SK-N-SH (cell line): Measurements from ENCODE around the gene ZBTB16. TPM values are rescaled to one million over a fixed set of nuclear protein-coding genes. Genes with fewer than 3 reads are reported as not detected.

ENCODE experiments used
- CTCF ChIA-PET: fragments of 300-600, 350-600 bp; formaldehyde crosslinking; extraction: SDS; loops from one replicate; lab custom pipeline; 2021; lab: Yijun Ruan, JAX
- POLR2A ChIA-PET: fragments of 350-600 bp; sonication (Branson Sonifier 250); formaldehyde crosslinking; extraction: SDS; loops from one replicate; lab custom pipeline; 2020; ENCODE audit warnings: antibody characterized with exemption, inconsistent platforms; lab: Yijun Ruan, JAX
- DNase-seq: peaks from one replicate; pipeline ENCODE4 v3.0.0; 2012
- H2AFZ ChIP-seq: fragments of 200-600 bp; sonication (generic); 2 replicates; pipeline ENCODE4 v1.8.1; 2016; ENCODE audit warnings: antibody characterized with exemption, mild to moderate bottlenecking, low read depth
- H3F3A ChIP-seq: fragments of 200-600 bp; sonication (generic); replicated peaks from 2 replicates; pipeline ENCODE3; 2016; ENCODE audit warnings: antibody characterized with exemption, mild to moderate bottlenecking; ENCODE audit not compliant: insufficient read depth
- H3K27ac ChIP-seq, 2 experiments: fragments of 200-500 bp in 1 of 2; fragments of 200-600 bp in 1 of 2; sonication (Bioruptor generic) in 1 of 2; sonication (generic), shearing (Covaris generic) in 1 of 2; 2 replicates each; pipeline versions ENCODE4 v1.5.1 to v1.6.1; 2014 to 2016; ENCODE audit warnings: low read depth in 2 of 2, inconsistent platforms in 1 of 2, low read length in 1 of 2, mild to moderate bottlenecking in 1 of 2, mixed read lengths in 1 of 2
- H3K27me3 ChIP-seq: fragments of 200-600 bp; sonication (generic), shearing (Covaris generic); 2 replicates; pipeline ENCODE4 v1.6.1; 2016; ENCODE audit warnings: mixed run types; ENCODE audit not compliant: insufficient read depth
- H3K36me3 ChIP-seq, 2 experiments: fragments of 200-500 bp in 1 of 2; fragments of 200-600 bp in 1 of 2; sonication (Bioruptor generic) in 1 of 2; sonication (generic) in 1 of 2; replicated peaks in 1 of 2; 2 replicates each; pipeline versions ENCODE3 to v1.5.1; 2014 to 2016; ENCODE audit warnings: low read length in 1 of 2, mild to moderate bottlenecking in 1 of 2; ENCODE audit not compliant: insufficient read depth in 2 of 2, control insufficient read depth in 1 of 2
- H3K4me1 ChIP-seq, 2 experiments: fragments of 200-500 bp in 1 of 2; fragments of 200-600 bp in 1 of 2; sonication (Bioruptor generic) in 1 of 2; sonication (generic), shearing (Covaris generic) in 1 of 2; 2 replicates each; pipeline versions ENCODE4 v1.5.1 to v1.6.1; 2014 to 2016; ENCODE audit warnings: low read depth in 1 of 2, low read length in 1 of 2, mixed run types in 1 of 2; ENCODE audit not compliant: insufficient read depth in 2 of 2, control insufficient read depth in 1 of 2
- H3K4me2 ChIP-seq: fragments of 200-600 bp; sonication (generic), shearing (Covaris generic); 2 replicates; pipeline ENCODE4 v1.6.1; 2017; ENCODE audit warnings: mixed run types
- H3K4me3 ChIP-seq, 2 experiments: fragments of 200-500 bp in 1 of 2; fragments of 200-600 bp in 1 of 2; sonication (Bioruptor generic) in 1 of 2; sonication (generic), shearing (Covaris generic) in 1 of 2; 2 replicates each; pipeline versions ENCODE4 v1.5.1 to v1.8.1; 2014 to 2016; ENCODE audit warnings: low read depth in 2 of 2, inconsistent platforms in 1 of 2, low read length in 1 of 2, mild to moderate bottlenecking in 1 of 2, mixed read lengths in 1 of 2, moderate library complexity in 1 of 2
- H3K79me2 ChIP-seq: fragments of 200-600 bp; sonication (generic); 2 replicates; pipeline ENCODE4 v1.8.1; 2017; ENCODE audit warnings: mild to moderate bottlenecking; ENCODE audit not compliant: insufficient read depth
- H3K9ac ChIP-seq: fragments of 200-600 bp; sonication (generic); 2 replicates; pipeline ENCODE4 v1.6.1; 2017; ENCODE audit warnings: mixed run types
- H3K9me2 ChIP-seq: fragments of 200-600 bp; sonication (generic); 2 replicates; pipeline ENCODE4 v1.6.1; 2017; ENCODE audit warnings: mixed run types
- H3K9me3 ChIP-seq: fragments of 200-600 bp; sonication (generic); 2 replicates; pipeline ENCODE4 v1.6.1; 2017; ENCODE audit warnings: mixed run types, mild to moderate bottlenecking, moderate library complexity
- H4K20me1 ChIP-seq: fragments of 200-600 bp; sonication (generic); 2 replicates; pipeline ENCODE4 v1.6.1; 2017; ENCODE audit warnings: mild to moderate bottlenecking, mixed run types; ENCODE audit not compliant: insufficient read depth
- ELF1 ChIP-seq: IDR thresholded peaks from 2 replicates; pipeline ENCODE4 v1.4.0; 2012
- EP300 ChIP-seq, 2 experiments: IDR thresholded peaks; 2 replicates each; pipeline versions ENCODE4 v1.4.0 to v1.6.1; 2012; ENCODE audit warnings: borderline replicate concordance in 1 of 2, low read depth in 1 of 2, low read length in 1 of 2
- EZH2phosphoT487 ChIP-seq: fragments of 200-600 bp; sonication (generic); IDR thresholded peaks from 2 replicates; pipeline ENCODE4 v1.6.1; 2017; ENCODE audit warnings: low read depth, mixed run types, mild to moderate bottlenecking, antibody characterized with exemption, moderate library complexity, borderline replicate concordance
- FOSL2 ChIP-seq: IDR thresholded peaks from 2 replicates; pipeline ENCODE4 v1.4.0; 2012; ENCODE audit warnings: low read depth, mild to moderate bottlenecking, moderate library complexity, borderline replicate concordance
- FOXM1 ChIP-seq: IDR thresholded peaks from 2 replicates; pipeline ENCODE4 v1.4.0; 2012; ENCODE audit warnings: low read depth, mild to moderate bottlenecking
- GATA2 ChIP-seq: sonication (generic); formaldehyde crosslinking; IDR thresholded peaks from 2 replicates; pipeline ENCODE4 v1.5.0; 2020; ENCODE audit warnings: mild to moderate bottlenecking, missing genetic modification reagents
- JUND ChIP-seq: IDR thresholded peaks from 2 replicates; pipeline ENCODE4 v1.4.0; 2012
- NFIC ChIP-seq: IDR thresholded peaks from 2 replicates; pipeline ENCODE4 v1.4.0; 2012; ENCODE audit warnings: borderline replicate concordance
- NRF1 ChIP-seq: IDR thresholded peaks from 2 replicates; pipeline ENCODE4 v1.6.1; 2012; ENCODE audit warnings: low read depth, mild to moderate bottlenecking, low read length
- RCOR1 ChIP-seq: fragments of 150-350 bp; IDR thresholded peaks from 2 replicates; pipeline ENCODE4 v1.6.1; 2017; ENCODE audit warnings: antibody characterized with exemption, low read length
- RXRA ChIP-seq: IDR thresholded peaks from 2 replicates; pipeline ENCODE4 v1.4.0; 2012; ENCODE audit warnings: low read depth, mild to moderate bottlenecking, borderline replicate concordance
- SIN3A ChIP-seq: IDR thresholded peaks from 2 replicates; pipeline ENCODE4 v1.6.1; 2012; ENCODE audit warnings: low read depth, mild to moderate bottlenecking, low read length, moderate library complexity, borderline replicate concordance
- TAF1 ChIP-seq: IDR thresholded peaks from 2 replicates; pipeline ENCODE4 v1.6.1; 2012; ENCODE audit warnings: low read depth, mild to moderate bottlenecking, low read length, moderate library complexity, borderline replicate concordance
- TCF12 ChIP-seq: IDR thresholded peaks from 2 replicates; pipeline ENCODE4 v1.4.0; 2012
- TEAD4 ChIP-seq: IDR thresholded peaks from 2 replicates; pipeline ENCODE4 v1.4.0; 2012; ENCODE audit warnings: mild to moderate bottlenecking, borderline replicate concordance; ENCODE audit not compliant: insufficient read depth
- WGBS: methylation state at CpG from one replicate; pipeline ENCODE4 v1.1.6; 2017; ENCODE audit warnings: low lambda C conversion rate; 5-methylcytosine and 5-hydroxymethylcytosine counted together
- polyA plus RNA-seq, 3 experiments: library from polyadenylated mRNA; depleted of rRNA; stranded (reverse); fragments of >200 nt; gene quantifications; 2 replicates each; pipeline ENCODE4 v1.2.3, GENCODE V29; 2012
- TF ChIP-seq, protein P1 (sequence below): fragments of 150-350 bp; IDR thresholded peaks from 2 replicates; pipeline ENCODE4 v1.6.1; 2017; ENCODE audit warnings: antibody characterized with exemption, low read length, low read depth, borderline replicate concordance
- TF ChIP-seq, protein P2 (sequence below): IDR thresholded peaks from 2 replicates; pipeline ENCODE4 v1.4.0; 2012; ENCODE audit warnings: low read depth
- TF ChIP-seq, protein P3 (sequence below): fragments of 150-350 bp; IDR thresholded peaks from 2 replicates; pipeline ENCODE4 v1.6.1; 2016; ENCODE audit warnings: mild to moderate bottlenecking, low read depth, low read length

The ZBTB16 gene
- polyA plus RNA-seq, 1 of the 3 experiments (the other 2 are of a cell fraction), result not detected

DNA sequence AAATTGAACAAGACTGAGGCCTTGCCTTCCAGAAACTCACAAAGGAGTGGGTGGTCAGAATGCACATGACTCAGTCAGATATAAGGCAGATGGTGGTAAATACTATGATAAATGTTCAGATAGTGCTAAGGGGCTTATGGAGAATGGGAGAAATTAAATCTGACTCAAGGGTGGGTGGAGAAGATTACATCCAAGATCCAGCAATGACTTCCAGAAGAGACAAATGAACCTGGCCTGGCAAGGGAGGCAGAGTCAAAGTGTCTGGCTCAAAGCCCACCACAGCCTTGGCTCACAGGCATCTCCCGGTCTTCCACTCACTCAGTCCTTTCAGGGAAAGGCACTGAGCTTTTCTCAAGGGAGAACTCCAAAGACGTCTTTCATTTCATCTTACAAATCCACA lies 6.1 kb upstream of the ZBTB16 start:
- Histone ChIP-seq H3F3A (no peaks in the 10 kb centered on the region), H3K27me3 (peaks cover 25% of the 10 kb centered on the region), H3K9ac (no peak overlapping the region), H3K9me3 (no peaks in the 10 kb centered on the region), H3K9me2 (no peaks in the 10 kb centered on the region), H3K36me3 (no peaks in the 10 kb centered on the region), H3K79me2 (no peaks in the 10 kb centered on the region), H4K20me1 (no peaks in the 10 kb centered on the region), H3K4me1 (peaks cover 0 to 5% of the 10 kb centered on the region in 2 experiments; a peak in 2 of 4 replicates), H3K27ac (no peak overlapping the region), H3K4me3 (no peak overlapping the region), H3K4me2 (no peak overlapping the region), H2AFZ (no peak overlapping the region)
- 43% methylated on average over 2 of the region's 2 CpGs for WGBS
- DNase-seq, result no peak
- TF ChIP-seq, protein P1, sequence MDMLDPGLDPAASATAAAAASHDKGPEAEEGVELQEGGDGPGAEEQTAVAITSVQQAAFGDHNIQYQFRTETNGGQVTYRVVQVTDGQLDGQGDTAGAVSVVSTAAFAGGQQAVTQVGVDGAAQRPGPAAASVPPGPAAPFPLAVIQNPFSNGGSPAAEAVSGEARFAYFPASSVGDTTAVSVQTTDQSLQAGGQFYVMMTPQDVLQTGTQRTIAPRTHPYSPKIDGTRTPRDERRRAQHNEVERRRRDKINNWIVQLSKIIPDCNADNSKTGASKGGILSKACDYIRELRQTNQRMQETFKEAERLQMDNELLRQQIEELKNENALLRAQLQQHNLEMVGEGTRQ, result no peak
- TF ChIP-seq FOSL2, result no peak
- TF ChIP-seq RXRA, result no peak
- POLR2A ChIA-PET, result no interaction called here
- CTCF ChIA-PET, result interaction anchor here (3.3 to 14.1 kb wide), 2 partner anchors 18 to 209 kb away, joined by 16 to 112 read pairs; no protein-coding TSS in a partner anchor

DNA sequence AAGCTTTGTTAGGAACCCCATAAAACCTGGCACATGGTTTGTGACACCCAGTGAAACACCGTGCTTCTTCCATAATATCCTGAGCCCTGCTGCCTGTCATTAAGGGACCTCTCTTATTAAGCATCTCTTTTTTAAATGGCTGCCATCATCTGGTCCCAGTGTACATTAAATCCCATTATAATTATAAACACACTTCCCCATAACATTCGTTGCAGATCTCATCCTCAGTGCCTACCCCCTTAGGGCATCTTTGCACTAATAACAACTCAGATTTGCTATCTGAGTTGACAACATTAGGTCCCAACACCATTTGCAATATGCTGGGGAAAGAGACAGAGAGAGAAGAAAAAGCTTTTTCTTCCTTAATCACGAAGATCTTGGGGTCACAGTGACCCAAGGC lies 4.7 kb upstream of the ZBTB16 start:
- WGBS, result 16% methylated on average over 3 of the region's 3 CpGs
- DNase-seq, result peak; percentile 53
- H4K20me1 ChIP-seq, result no peaks in the 10 kb centered on the region
- no peaks in the 10 kb centered on the region for H3K36me3 ChIP-seq
- no peaks in the 10 kb centered on the region for H3K9me2 ChIP-seq
- no peaks in the 10 kb centered on the region for H3F3A ChIP-seq
- peaks cover 37% of the 10 kb centered on the region for H3K27me3 ChIP-seq
- no peak for TF ChIP-seq SIN3A
- peak; percentile 31; the same call in 1 of the 2 replicates for TF ChIP-seq RCOR1
- TF ChIP-seq GATA2 (CRISPR knock-in tag), result peak; percentile 76
- ChIA-PET CTCF (interaction anchor here (1.2 to 14.1 kb wide), 6 partner anchors 10 to 208 kb away, joined by 3 to 112 read pairs (median 5); no protein-coding TSS in a partner anchor), POLR2A (no interaction called here)
- no peaks in the 10 kb centered on the region for H3K79me2 ChIP-seq
- no peak overlapping the region for H3K4me2 ChIP-seq
- no peak overlapping the region for H3K27ac ChIP-seq
- no peak overlapping the region for H2AFZ ChIP-seq
- no peak overlapping the region for H3K4me3 ChIP-seq
- H3K9ac ChIP-seq, result no peak overlapping the region
- no peaks in the 10 kb centered on the region for H3K9me3 ChIP-seq
- H3K4me1 ChIP-seq, result peaks cover 0 to 5% of the 10 kb centered on the region in 2 experiments; a peak in 2 of 4 replicates

DNA sequence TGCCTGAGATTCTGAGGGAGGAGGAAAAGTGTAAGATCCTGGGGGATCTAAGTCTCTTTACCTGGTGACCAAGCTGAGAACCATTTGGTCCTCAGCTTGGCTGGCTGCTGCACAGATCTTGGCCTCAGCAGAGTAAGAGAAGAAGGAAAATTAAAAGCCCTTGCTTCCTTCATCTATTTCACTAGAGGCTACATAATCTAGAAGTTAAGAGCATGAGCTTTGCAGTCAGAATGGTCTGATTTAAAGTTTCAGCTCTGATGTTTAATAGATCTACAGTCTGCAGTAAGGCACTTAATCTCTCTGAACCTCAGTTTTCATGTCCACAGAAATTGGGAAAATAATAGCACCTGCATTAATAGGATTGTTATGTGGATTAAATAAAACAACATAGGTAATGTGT lies 3.1 kb upstream of the ZBTB16 start:
- Histone ChIP-seq H3K27ac (no peak overlapping the region), H3K4me2 (no peak overlapping the region), H4K20me1 (no peaks in the 10 kb centered on the region), H3F3A (no peaks in the 10 kb centered on the region), H3K9me3 (no peaks in the 10 kb centered on the region), H3K4me1 (peaks cover 0 to 11% of the 10 kb centered on the region in 2 experiments; a peak in 2 of 4 replicates), H3K9me2 (no peaks in the 10 kb centered on the region), H3K36me3 (no peaks in the 10 kb centered on the region), H3K9ac (no peak overlapping the region), H3K4me3 (no peak overlapping the region), H3K79me2 (no peaks in the 10 kb centered on the region), H3K27me3 (peaks cover 43% of the 10 kb centered on the region), H2AFZ (no peak overlapping the region)
- ChIA-PET POLR2A (no interaction called here), CTCF (interaction anchor here (0.8 to 3.2 kb wide), 4 partner anchors 15 to 205 kb away, joined by 3 to 22 read pairs (median 3); no protein-coding TSS in a partner anchor)
- DNase-seq, result no peak
- TF ChIP-seq TEAD4, result no peak
- no peak for TF ChIP-seq EP300 (IDR thresholded peaks at IDR 0.05; ENCODE audit: borderline replicate concordance in 1 of 2, low read depth in 1 of 2, low read length in 1 of 2)
- no peak for TF ChIP-seq RXRA
- no peak for TF ChIP-seq NFIC
- no peak for TF ChIP-seq TAF1
- no peak for TF ChIP-seq EZH2phosphoT487
- TF ChIP-seq JUND, result no peak
- TF ChIP-seq, protein P2, sequence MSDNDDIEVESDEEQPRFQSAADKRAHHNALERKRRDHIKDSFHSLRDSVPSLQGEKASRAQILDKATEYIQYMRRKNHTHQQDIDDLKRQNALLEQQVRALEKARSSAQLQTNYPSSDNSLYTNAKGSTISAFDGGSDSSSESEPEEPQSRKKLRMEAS, result no peak
- TF ChIP-seq, protein P3, sequence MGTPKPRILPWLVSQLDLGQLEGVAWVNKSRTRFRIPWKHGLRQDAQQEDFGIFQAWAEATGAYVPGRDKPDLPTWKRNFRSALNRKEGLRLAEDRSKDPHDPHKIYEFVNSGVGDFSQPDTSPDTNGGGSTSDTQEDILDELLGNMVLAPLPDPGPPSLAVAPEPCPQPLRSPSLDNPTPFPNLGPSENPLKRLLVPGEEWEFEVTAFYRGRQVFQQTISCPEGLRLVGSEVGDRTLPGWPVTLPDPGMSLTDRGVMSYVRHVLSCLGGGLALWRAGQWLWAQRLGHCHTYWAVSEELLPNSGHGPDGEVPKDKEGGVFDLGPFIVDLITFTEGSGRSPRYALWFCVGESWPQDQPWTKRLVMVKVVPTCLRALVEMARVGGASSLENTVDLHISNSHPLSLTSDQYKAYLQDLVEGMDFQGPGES, result no peak
- TF ChIP-seq, protein P1, result no peak
- no peak for TF ChIP-seq ELF1
- TF ChIP-seq NRF1, result no peak
- TF ChIP-seq FOXM1, result no peak
- no peak for TF ChIP-seq TCF12
